NT2/D1 (cell line): ENCODE data around the gene SYNJ1.
"Not testable (repeated sequence)": the region's sequence is repeated elsewhere in the genome, so short reads cannot be mapped to it uniquely, and the experiment has no call there.

ENCODE experiments used
- DNase-seq: peaks from one replicate; pipeline ENCODE4 v3.0.0-alpha.2; 2011; ENCODE audit warnings: low read depth, low spot score
- H3K27me3 ChIP-seq: 2 replicates; pipeline ENCODE4 v1.6.0; 2011; ENCODE audit warnings: mild to moderate bottlenecking; ENCODE audit not compliant: insufficient read length, insufficient read depth
- H3K36me3 ChIP-seq: 2 replicates; pipeline ENCODE4 v1.6.1; 2011; ENCODE audit warnings: mild to moderate bottlenecking, low read length, mixed read lengths; ENCODE audit not compliant: insufficient read depth, insufficient read length
- H3K4me1 ChIP-seq: 2 replicates; pipeline ENCODE4 v1.5.1; 2011; ENCODE audit not compliant: insufficient read depth, insufficient read length
- H3K4me3 ChIP-seq: 2 replicates; pipeline ENCODE4 v1.5.1; 2011; ENCODE audit warnings: low read depth; ENCODE audit not compliant: insufficient read length
- H3K9ac ChIP-seq: 2 replicates; pipeline ENCODE4 v1.6.0; 2011; ENCODE audit warnings: low read depth; ENCODE audit not compliant: insufficient read length
- H3K9me3 ChIP-seq: 2 replicates; pipeline ENCODE4 v1.5.1; 2011; ENCODE audit warnings: mild to moderate bottlenecking, low read length; ENCODE audit not compliant: insufficient read depth
- SUZ12 ChIP-seq: IDR thresholded peaks from 2 replicates; pipeline ENCODE4 v1.6.1; 2011; ENCODE audit not compliant: insufficient read length, insufficient read depth; ENCODE audit errors: extremely low read depth
- YY1 ChIP-seq: IDR thresholded peaks from 2 replicates; pipeline ENCODE4 v1.6.1; 2011; ENCODE audit not compliant: insufficient read length, insufficient read depth
- ZNF274 ChIP-seq: IDR thresholded peaks from 2 replicates; pipeline ENCODE4 v1.6.1; 2011; ENCODE audit warnings: mild to moderate bottlenecking, low read depth, low read length

The SYNJ1 gene

DNA sequence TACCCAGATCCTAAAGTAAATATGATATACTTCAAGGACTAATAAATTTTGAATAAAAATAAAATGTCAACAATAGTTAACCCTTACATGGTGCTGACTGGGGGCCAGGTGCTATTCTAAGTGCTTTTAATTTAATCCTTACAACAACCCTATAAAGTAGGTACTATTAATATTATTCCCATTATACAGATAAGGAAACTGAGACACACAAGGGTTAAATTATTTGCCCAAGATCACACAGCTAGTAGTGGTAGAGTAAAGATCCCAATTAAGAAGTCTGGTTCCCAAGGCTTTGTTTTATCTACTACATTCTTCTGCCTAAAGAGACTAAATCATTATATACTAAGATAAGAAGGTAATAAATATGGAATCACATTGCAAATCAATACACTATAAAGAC lies 34.2 kb downstream of the SYNJ1 start:
- H3K9me3 ChIP-seq: no peaks in the 10 kb centered on the region
- H3K4me1 ChIP-seq: no peaks in the 10 kb centered on the region
- no peak for TF ChIP-seq YY1
- H3K9ac ChIP-seq: no peak overlapping the region
- H3K4me3 ChIP-seq: no peak overlapping the region
- DNase-seq: no peak
- H3K27me3 ChIP-seq: no peaks in the 10 kb centered on the region
- H3K36me3 ChIP-seq: peaks cover 5% of the 10 kb centered on the region

DNA sequence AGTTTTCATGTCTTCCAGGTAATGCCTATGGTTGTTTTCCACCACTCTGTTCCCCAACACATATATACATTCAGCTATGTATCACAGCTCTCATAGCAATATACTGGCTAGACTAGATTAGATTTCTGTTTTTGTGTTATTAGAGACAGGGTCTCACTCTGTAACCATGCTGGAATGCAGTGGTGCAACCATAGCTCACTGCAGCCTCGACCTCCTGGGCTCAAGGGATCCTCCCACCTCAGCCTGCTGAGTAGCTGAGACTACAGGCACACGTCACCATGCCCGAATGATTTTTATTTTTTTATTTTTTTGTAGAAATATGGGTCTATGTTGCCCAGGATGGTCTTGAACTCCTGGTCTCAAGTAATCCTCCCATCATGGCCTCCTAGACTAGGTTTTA lies 37.7 kb downstream of the SYNJ1 start:
- H3K36me3 ChIP-seq: peaks cover 8% of the 10 kb centered on the region
- DNase-seq: no peak

DNA sequence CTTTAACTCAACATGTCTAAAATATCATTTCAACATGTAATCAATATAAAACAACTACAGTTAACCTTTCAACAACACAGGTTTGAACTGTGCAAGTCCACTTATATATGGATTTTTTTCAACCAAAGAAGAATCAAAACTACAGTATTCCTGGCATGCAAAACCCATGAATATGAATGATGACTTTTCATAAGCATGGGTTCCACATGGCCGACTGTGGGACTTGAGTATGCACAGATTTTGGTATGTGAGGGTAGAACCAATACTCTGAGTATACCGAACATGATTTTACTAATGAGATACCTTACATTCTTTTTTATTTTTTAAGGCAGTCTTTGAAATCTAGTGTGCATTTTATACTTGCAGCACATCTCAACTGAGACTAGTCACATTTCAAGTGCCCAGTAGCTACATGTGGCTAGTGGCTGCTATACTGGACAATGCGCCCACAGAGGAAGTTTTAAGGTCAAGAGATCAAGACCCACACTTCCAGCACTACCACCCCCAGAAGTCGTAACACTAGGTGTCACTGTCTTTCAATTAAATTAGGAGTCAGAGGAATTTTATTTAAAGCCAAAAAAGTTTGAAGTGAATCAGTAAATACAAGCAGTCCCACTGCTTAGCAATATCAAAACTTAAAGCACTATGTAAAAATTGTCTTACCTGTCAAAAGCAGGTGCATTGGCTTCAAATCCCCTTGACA lies 40.0 kb downstream of the SYNJ1 start:
- H3K36me3 ChIP-seq: peaks cover 8% of the 10 kb centered on the region
- TF ChIP-seq SUZ12 (no peak), YY1 (no peak), ZNF274 (no peak)
- no peaks in the 10 kb centered on the region for H3K4me1 ChIP-seq
- no peaks in the 10 kb centered on the region for H3K9me3 ChIP-seq
- DNase-seq: no peak
- H3K4me3 ChIP-seq: no peak overlapping the region
- H3K27me3 ChIP-seq: no peaks in the 10 kb centered on the region
- no peak overlapping the region for H3K9ac ChIP-seq

More for the DNA sequence above, 37.7 kb downstream of the SYNJ1 start:
- Histone ChIP-seq H3K4me1 (no peaks in the 10 kb centered on the region), H3K4me3 (no peak overlapping the region), H3K9ac (no peak overlapping the region), H3K9me3 (no peaks in the 10 kb centered on the region), H3K27me3 (no peaks in the 10 kb centered on the region)
- TF ChIP-seq YY1: no peak
- no peak for TF ChIP-seq ZNF274
- TF ChIP-seq SUZ12: no peak

DNA sequence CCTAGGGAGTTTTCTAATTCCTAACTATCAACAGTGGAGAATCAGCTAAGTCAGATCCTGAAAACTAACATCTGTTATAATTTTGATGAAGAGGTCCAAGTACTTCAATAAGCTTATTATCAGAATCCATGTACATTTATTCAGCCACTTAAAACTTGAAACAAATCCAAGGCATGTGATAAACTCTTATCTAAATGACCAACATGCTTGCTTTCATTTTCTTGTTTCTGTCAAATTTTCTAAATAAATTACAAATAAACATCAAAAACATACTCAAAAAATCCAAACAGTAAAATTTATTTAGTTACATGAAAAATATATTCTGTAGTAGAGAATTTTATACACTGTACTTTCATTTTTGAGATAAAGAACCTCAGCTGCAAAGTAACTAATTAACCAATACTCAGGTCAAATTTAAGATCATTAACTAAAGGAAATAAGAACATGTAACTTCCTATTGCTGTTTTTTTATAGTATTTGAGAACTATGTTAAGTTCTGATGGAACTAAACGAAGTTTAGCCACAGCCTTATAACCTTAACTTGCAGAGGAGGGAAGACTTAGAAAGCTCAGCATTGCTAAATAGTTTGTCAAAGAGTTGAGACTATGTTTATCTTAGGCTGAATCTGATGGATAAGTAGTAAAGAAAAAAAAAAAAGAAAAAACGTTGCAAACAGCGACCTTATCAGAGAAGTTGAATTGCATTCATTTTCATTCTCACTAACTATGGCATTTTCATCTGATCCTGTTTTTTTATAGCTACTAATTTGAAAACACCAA lies 44.9 kb downstream of the SYNJ1 start:
- Histone ChIP-seq H3K9me3 (no peaks in the 10 kb centered on the region), H3K4me3 (no peak overlapping the region), H3K9ac (no peak overlapping the region), H3K36me3 (peaks cover 10% of the 10 kb centered on the region), H3K4me1 (no peaks in the 10 kb centered on the region), H3K27me3 (no peaks in the 10 kb centered on the region)
- TF ChIP-seq YY1: no peak
- TF ChIP-seq ZNF274: no peak
- TF ChIP-seq SUZ12: no peak
- no peak for DNase-seq

DNA sequence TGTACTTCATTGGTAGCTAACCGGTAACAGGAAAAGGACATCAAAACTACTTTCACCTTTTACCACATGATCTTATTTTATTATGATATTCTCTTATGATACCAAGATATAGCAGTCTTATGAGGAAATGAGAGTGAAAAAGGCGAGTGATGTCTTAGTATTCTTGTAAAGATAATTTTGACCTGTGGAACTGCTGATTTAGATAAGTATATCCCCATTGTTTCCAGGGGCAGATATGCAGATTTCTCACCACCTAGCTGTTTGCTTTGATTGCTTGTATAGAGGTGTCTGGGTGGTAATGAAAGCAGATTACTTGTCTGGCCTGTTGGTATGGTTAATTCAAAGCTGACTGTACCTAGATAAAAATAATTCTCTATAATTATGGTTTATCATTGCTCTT lies 53.1 kb downstream of the SYNJ1 start:
- H3K36me3 ChIP-seq: peaks cover 7% of the 10 kb centered on the region
- H3K4me1 ChIP-seq: no peaks in the 10 kb centered on the region
- no peak for TF ChIP-seq YY1
- TF ChIP-seq SUZ12: no peak
- no peak for TF ChIP-seq ZNF274
- DNase-seq: no peak
- no peaks in the 10 kb centered on the region for H3K27me3 ChIP-seq
- no peak overlapping the region for H3K9ac ChIP-seq
- no peak overlapping the region for H3K4me3 ChIP-seq
- no peaks in the 10 kb centered on the region for H3K9me3 ChIP-seq

DNA sequence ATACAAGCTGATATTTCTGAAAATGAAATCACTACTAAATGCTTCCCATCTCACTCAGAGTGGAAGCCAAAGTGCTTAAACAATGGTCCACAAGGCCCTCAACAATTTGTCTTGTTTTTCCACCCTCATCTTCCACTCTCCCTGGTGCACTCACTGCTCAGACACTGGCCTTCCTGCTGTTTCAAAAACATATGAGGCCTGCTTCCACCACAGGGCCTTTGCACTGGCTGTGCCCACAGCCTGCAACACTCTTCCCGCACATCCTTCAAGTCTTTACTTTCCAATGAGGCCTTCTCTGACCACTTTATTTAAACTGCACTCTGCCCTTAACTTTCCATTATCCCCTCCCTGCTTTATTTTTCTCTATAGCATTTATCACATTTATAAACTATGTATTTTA lies 53.8 kb downstream of the SYNJ1 start:
- H3K9ac ChIP-seq: no peak overlapping the region
- H3K9me3 ChIP-seq: no peaks in the 10 kb centered on the region
- no peaks in the 10 kb centered on the region for H3K27me3 ChIP-seq
- TF ChIP-seq YY1 (no peak), SUZ12 (no peak), ZNF274 (no peak)
- no peaks in the 10 kb centered on the region for H3K4me1 ChIP-seq
- DNase-seq: no peak
- peaks cover 7% of the 10 kb centered on the region for H3K36me3 ChIP-seq
- no peak overlapping the region for H3K4me3 ChIP-seq

DNA sequence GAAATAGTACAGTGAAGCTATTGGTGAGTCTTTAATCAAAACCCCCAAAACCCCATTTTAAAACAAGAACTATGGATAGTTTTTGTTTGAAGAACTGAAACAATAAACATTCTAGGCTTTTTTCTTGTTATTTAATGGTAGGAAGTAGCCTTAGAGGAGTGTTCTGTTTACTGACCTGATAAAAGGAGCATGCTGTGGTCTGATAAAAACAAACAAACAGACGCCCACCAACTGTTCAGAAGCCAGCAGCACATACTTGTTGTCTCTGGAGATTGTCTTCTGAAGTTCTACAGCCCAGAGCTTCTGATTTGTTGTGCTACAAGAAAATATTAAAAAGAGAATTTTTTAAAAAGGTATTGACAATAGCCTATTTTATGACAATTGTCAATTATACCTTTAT lies 61.6 kb downstream of the SYNJ1 start:
- Histone ChIP-seq H3K4me3 (no peak overlapping the region), H3K27me3 (no peaks in the 10 kb centered on the region), H3K9me3 (peaks cover 23% of the 10 kb centered on the region), H3K9ac (no peak overlapping the region), H3K4me1 (no peaks in the 10 kb centered on the region), H3K36me3 (peaks cover 22% of the 10 kb centered on the region)
- no peak for DNase-seq
- TF ChIP-seq SUZ12: no peak
- TF ChIP-seq ZNF274: no peak
- no peak for TF ChIP-seq YY1

DNA sequence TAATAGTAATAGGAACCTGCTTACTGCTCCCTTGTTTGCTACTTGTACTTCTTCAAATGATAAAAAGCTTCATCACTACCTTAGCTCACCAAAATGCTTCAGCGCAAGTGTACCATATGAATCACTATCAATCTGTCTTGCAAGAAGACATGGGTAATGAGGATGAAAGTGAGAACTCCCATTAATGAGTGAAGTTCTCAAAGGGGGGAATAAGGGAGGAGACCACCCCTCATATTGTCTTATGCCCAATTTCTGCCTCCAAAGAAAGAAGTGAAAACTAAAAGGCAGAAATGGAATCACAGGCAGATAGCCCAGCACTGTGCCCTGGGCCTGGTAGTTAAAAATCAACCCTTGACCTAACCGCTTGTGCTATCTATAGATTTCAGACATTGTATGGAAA lies 63.7 kb downstream of the SYNJ1 start:
- DNase-seq: not testable (repeated sequence)

DNA sequence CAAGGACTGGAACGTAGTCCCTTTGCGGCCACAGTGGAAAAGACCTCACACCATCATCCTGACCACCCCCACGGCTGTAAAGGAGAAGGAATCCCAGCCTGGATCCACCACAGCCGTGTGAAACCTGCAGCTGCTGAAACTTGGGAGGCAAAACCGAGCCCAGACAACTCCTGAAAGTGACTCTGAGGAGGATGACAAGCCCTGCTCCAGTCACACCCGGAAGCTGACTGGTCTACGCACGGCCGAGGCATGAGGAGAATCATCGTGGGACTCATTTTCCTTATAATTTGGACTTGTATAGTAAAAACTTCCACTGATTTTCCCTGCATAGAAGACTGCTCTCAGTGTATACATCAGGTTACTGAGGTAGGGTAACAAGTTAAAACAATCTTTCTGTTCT lies 65.8 kb downstream of the SYNJ1 start:
- Histone ChIP-seq H3K36me3 (peaks cover 31% of the 10 kb centered on the region), H3K9me3 (peaks cover 38% of the 10 kb centered on the region)
- not testable (repeated sequence) for H3K9ac ChIP-seq, DNase-seq, H3K4me3 ChIP-seq, H3K27me3 ChIP-seq, H3K4me1 ChIP-seq

More for the DNA sequence above, 63.7 kb downstream of the SYNJ1 start:
- not testable (repeated sequence) for H3K27me3 ChIP-seq, H3K9ac ChIP-seq, H3K4me1 ChIP-seq, H3K4me3 ChIP-seq
- Histone ChIP-seq H3K9me3 (peaks cover 23% of the 10 kb centered on the region), H3K36me3 (peaks cover 26% of the 10 kb centered on the region)

DNA sequence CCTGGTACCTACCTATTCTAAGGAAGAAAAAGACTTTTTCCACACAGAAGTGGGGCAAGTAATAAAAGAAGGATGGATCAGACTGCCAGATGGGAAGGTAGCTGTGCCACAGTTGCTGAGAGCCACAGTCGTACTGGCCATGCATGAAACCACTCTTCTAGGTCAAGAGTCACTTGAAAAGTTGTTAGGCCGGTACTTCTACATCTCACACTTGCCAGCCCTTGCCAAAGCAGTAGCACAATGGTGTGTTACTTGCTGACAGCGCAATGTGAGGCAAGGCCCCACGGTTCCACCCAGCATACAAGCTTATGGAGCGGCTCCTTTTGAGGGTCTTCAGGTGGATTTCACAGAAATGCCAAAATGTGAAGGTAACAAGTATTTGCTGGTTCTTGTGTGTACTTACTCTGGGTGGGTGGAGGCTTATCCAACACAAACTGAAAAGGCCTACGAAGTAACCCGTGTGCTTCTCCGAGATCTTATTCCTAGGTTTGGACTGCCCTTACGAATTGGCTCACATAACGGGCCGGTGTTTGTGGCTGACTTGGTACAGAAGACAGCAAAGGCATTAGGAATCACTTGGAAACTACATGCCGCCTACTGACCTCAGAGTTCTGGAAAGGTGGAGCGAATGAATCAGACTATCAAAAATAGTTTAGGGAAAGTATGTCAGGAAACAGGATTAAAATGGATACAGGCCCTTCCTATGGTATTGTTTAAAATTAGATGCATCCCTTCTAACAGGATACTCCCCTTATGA lies 66.6 kb downstream of the SYNJ1 start:
- peaks cover 38% of the 10 kb centered on the region for H3K36me3 ChIP-seq
- H3K9me3 ChIP-seq: peaks cover 38% of the 10 kb centered on the region
- not testable (repeated sequence) for H3K4me1 ChIP-seq, H3K27me3 ChIP-seq, DNase-seq, H3K4me3 ChIP-seq, H3K9ac ChIP-seq
